NCI-H128 (cell line): ENCODE measurements around the gene TNFAIP8L1.

Experiments
- DNase-seq: peaks from one replicate; lab custom pipeline; 2025; ENCODE audit not compliant: unreplicated experiment; lab: John Stamatoyannopoulos, UW

TNFAIP8L1 gene

GRCh38 chr19:4699826-4700692, 60.7 kb downstream of the TNFAIP8L1 start:
- DNase-seq = no peak

DNA sequence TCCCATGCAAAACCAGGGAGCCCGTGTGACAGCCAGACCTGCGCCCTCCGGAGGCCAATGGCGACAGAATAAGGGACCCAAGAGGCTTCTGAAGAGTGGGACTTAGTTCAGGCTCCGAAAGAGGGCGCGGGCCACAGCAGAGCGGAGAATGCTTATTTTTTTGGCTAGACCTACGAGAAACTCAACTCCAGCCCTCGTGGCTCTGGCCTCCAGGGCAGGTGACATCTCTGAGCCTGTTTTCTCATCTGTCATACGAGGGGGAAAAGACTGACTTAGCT, 61.3 kb downstream of the TNFAIP8L1 start:
- DNase-seq = no peak

DNA sequence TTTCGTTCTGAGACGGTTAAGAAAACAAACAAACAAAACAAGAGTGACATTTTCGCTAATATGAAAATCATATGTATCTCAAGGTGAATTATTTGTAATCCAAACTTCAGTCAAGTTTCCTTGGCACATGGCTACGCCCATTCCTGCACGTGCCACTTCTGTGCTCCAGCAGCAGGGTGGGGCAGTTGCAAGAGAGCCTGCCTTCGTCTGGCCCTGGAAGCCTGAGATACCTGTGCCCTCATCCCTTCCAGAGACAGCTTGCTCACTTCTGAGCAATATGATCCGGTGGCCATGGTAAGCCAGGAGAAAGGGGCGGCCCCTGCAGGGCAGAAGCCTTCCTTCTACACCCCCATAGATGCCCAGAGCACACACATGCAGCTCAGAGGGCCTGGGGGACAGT, 62.2 kb downstream of the TNFAIP8L1 start:
- DNase-seq = no peak

GRCh38 chr19:4702764-4703163, 63.4 kb downstream of the TNFAIP8L1 start:
- DNase-seq = no peak

- no peak for DNase-seq
Measured at GRCh38 chr19:4703671-4704316, 64.5 kb downstream of the TNFAIP8L1 start.

- no peak for DNase-seq
Measured at GRCh38 chr19:4704317-4704673, 65.0 kb downstream of the TNFAIP8L1 start.
